GM12873 (cell line): ENCODE results near the gene THSD7A.

Experiments used
- TF ChIP-seq, protein P1 (sequence below): IDR thresholded peaks from 2 replicates; pipeline ENCODE4 v1.5.1; 2012; ENCODE audit warnings: low read depth, mild to moderate bottlenecking, moderate library complexity, low read length, control low read depth; ENCODE audit not compliant: insufficient read depth; ENCODE audit errors: missing control alignments

The THSD7A gene

GRCh38 chr7:11570922-11571550 is 261.0 kb downstream of the THSD7A start:
- TF ChIP-seq, protein P1, sequence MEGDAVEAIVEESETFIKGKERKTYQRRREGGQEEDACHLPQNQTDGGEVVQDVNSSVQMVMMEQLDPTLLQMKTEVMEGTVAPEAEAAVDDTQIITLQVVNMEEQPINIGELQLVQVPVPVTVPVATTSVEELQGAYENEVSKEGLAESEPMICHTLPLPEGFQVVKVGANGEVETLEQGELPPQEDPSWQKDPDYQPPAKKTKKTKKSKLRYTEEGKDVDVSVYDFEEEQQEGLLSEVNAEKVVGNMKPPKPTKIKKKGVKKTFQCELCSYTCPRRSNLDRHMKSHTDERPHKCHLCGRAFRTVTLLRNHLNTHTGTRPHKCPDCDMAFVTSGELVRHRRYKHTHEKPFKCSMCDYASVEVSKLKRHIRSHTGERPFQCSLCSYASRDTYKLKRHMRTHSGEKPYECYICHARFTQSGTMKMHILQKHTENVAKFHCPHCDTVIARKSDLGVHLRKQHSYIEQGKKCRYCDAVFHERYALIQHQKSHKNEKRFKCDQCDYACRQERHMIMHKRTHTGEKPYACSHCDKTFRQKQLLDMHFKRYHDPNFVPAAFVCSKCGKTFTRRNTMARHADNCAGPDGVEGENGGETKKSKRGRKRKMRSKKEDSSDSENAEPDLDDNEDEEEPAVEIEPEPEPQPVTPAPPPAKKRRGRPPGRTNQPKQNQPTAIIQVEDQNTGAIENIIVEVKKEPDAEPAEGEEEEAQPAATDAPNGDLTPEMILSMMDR: no peak

DNA sequence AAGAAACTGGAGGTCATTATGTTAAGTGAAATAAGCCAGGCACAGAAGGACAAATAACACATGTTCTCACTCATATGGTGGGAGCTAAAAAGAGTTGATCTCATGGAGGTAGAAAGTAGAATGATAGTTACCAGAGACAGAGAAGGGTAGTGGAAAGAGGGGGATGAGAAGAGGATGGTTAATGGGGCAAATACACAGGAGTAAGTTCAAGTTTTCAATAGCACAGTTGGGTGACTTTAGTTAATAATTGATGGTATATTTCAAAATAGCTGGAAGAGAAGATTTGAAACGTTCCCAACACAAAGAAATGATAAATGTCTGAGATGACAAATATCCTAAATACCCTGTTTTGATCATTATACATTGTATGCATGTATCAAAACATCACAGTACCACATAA is 261.8 kb downstream of the THSD7A start:
- TF ChIP-seq, protein P1: no peak

GRCh38 chr7:11567571-11567970 is 264.4 kb downstream of the THSD7A start:
- TF ChIP-seq, protein P1: no peak

DNA sequence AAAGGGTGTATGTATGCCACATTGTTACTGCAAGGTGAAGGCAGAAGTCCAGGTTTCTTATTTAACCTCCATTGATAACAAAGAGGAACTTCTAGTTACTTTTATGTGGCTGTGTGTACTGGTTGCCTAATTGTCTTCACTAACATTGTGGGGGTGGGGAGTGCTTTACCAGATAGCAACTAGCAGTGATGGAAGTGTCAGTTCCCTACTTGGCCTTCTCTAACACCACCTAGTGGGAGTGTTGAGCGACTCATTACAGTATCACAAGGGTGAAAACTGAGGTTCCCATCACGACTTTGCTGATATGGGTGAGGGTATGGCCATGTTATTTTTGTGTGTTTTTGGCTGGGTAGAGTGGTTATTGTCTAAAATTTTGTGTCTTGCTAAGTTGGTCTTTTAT is 274.4 kb downstream of the THSD7A start:
- TF ChIP-seq, protein P1: peak; percentile 52

- TF ChIP-seq, protein P1: no peak
Measured at GRCh38 chr7:11552676-11553296, 279.2 kb downstream of the THSD7A start.

DNA sequence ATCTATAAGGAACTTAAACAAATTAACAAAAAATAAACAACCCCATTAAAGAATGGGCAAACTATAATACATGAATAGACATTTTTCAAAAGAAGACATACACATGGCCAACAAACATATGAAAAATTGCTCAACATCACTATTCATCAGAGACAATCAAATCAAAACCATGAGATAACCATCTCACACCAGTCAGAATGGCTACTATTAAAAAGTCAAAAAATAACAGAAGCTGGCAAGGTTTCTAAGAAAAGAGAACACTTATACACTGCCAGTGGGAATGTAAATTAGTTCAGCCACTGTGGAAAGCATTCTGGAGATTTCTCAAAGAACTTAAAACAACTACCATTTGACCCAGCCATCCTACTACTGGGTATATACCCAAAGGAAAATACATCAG is 280.5 kb downstream of the THSD7A start:
- TF ChIP-seq, protein P1: no peak

DNA sequence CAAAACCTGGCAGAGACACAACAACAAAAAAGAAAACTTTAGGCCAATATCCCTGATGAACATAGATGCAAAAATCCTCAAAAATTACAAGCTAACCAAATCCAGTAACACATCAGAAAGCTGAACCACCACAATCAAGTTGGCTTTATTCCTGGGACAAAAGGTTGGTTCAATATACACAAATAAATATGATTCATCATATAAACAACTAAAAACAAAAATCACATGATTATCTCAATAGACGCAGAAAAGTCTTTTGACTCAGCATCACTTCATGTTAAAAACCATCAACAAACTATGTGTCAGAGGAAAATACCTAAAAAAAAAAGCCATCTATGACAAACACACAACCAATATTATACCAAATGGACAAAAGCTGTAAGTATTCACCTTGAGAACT is 283.5 kb downstream of the THSD7A start:
- TF ChIP-seq, protein P1: no peak
